ENCODE results near the gene USP30. TPM values are rescaled to one million over a fixed set of nuclear protein-coding genes. Genes with fewer than 3 reads are reported as not detected.
A peak's percentile ranks its signal among the peaks of the same experiment; 100 is the strongest.

USP30 gene
- total RNA-seq, 1 experiment from 2014 or later: 6.9 TPM

- TF ChIP-seq RORB (CRISPR knock-in tag; IDR thresholded peaks at IDR 0.05): no peak
- TF ChIP-seq ZNF263 (CRISPR knock-in tag; IDR thresholded peaks at IDR 0.05; ENCODE audit: low read depth): no peak
- peak; percentile 88; the same call in 1 of the 2 replicates for TF ChIP-seq MYBL2 (CRISPR knock-in tag; IDR thresholded peaks at IDR 0.05)
- TF ChIP-seq E2F1 (CRISPR knock-in tag; IDR thresholded peaks at IDR 0.05): peak; percentile 91
- TF ChIP-seq ZNF317 (CRISPR knock-in tag; IDR thresholded peaks at IDR 0.05; ENCODE audit: borderline replicate concordance, low read depth): no peak
- no peak for TF ChIP-seq ZNF396 (CRISPR knock-in tag; IDR thresholded peaks at IDR 0.05; ENCODE audit: borderline replicate concordance)
- TF ChIP-seq RELA (CRISPR knock-in tag; IDR thresholded peaks at IDR 0.05; ENCODE audit: borderline replicate concordance): peak; percentile 96
- TF ChIP-seq OVOL2 (CRISPR knock-in tag; IDR thresholded peaks at IDR 0.05; ENCODE audit: borderline replicate concordance): no peak
- peak; percentile 93; the same call in 1 of the 2 replicates for TF ChIP-seq JUN (CRISPR knock-in tag; IDR thresholded peaks at IDR 0.05)
- TF ChIP-seq E2F5 (CRISPR knock-in tag; IDR thresholded peaks at IDR 0.05): peak; percentile 89
- TF ChIP-seq NFE2L1 (CRISPR knock-in tag; IDR thresholded peaks at IDR 0.05): peak; percentile 97
- peak; percentile 98 for TF ChIP-seq SMAD3 (CRISPR knock-in tag; IDR thresholded peaks at IDR 0.05; ENCODE audit: borderline replicate concordance)
- peak; percentile 95; the same call in 1 of the 2 replicates for TF ChIP-seq PREB (CRISPR knock-in tag; IDR thresholded peaks at IDR 0.05; ENCODE audit: borderline replicate concordance)
- TF ChIP-seq ZBTB21 (CRISPR knock-in tag; IDR thresholded peaks at IDR 0.05; ENCODE audit: borderline replicate concordance): peak; percentile 71; the same call in 1 of the 2 replicates
- peak; percentile 91; the same call in 1 of the 2 replicates for TF ChIP-seq ZBTB43 (CRISPR knock-in tag; IDR thresholded peaks at IDR 0.05)
- peak; percentile 94 for TF ChIP-seq ARID4B (CRISPR knock-in tag; IDR thresholded peaks at IDR 0.05; ENCODE audit: borderline replicate concordance)
- TF ChIP-seq PRRX2 (CRISPR knock-in tag; IDR thresholded peaks at IDR 0.05): no peak
Measured at GRCh38 chr12:109093022-109093918, 40.9 kb downstream of the USP30 start, which contains the start of gene ALKBH2 (continued).

Measured in WTC11 (cell line).